Measurements from ENCODE around the gene RO60. TPM values are rescaled to one million over a fixed set of nuclear protein-coding genes. Genes with fewer than 3 reads are reported as not detected.

The RO60 gene
- total and polyA plus RNA-seq, 7 donors: 8.7 to 128 (median 94.6) TPM

DNA sequence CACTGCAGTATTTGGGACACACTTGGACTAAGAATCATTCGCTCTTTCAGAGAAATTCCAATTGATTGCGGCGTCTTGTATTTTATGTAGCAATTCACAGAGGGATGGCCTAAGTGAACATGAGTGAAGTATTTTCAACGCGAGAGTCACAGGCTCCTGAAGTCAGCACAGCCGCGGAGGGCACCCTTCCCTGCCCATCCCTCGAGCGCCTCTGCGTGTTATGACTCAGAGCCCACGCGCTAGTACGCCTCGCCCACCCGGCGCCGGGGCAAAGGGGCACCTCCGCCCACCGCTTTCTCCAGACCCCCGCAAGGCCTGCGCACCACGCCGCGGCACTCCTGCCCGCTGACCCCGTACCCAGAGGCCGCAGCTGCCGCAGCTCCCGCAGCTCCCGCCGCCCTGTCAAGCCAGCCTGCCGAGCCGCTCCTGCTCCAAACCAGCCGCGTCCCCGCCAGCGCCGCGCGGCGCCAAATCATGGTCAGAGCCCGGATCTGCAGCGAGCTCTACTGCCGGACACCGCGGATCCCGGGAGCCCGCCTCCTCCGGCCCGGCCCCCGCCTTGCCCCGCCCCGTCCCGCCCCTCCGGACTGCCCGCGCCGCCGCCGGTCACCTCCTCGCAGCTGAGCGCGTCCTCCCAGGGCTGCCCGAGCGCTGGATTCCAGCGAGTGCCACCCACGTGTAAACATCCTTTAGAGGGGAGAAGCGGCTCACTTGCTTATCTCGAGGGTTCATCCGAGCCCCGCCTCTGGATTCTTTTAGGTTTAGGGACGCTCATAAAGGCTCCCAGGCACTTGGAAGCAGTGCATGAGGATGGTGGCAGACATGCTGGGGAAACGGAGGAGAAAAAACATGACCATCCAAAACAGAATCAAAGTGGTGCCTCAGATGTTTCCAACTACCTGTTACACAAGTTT lies 45.8 kb downstream of the RO60 start, which contains the start of gene GLRX2:
GLRX2 (minus strand) TSS at position 508 of the 914 bp plus-strand sequence; CDS start at position 476, 32 bp downstream.
- no peaks in the 10 kb centered on the region for H3K27me3 ChIP-seq
- H3K9me3 ChIP-seq: no peaks in the 10 kb centered on the region
- peaks cover 0 to 25% (median 15%) of the 10 kb centered on the region in 4 donors for H3K4me1 ChIP-seq
- intact Hi-C loops (cut with DNase I): loop anchor here (1.0 to 5.0 kb wide), 3 partner anchors 16 to 298 kb away; partner anchors contain the start of gene RGS2
- DNase-seq: peak; percentile 93
- peak within 1 kb of the TSS; percentile 74 to 96 (median 84) for H3K4me3 ChIP-seq
- peak; percentile 53 to 63 for TF ChIP-seq POLR2A (IDR thresholded peaks at IDR 0.05)
- TF ChIP-seq, protein P1, sequence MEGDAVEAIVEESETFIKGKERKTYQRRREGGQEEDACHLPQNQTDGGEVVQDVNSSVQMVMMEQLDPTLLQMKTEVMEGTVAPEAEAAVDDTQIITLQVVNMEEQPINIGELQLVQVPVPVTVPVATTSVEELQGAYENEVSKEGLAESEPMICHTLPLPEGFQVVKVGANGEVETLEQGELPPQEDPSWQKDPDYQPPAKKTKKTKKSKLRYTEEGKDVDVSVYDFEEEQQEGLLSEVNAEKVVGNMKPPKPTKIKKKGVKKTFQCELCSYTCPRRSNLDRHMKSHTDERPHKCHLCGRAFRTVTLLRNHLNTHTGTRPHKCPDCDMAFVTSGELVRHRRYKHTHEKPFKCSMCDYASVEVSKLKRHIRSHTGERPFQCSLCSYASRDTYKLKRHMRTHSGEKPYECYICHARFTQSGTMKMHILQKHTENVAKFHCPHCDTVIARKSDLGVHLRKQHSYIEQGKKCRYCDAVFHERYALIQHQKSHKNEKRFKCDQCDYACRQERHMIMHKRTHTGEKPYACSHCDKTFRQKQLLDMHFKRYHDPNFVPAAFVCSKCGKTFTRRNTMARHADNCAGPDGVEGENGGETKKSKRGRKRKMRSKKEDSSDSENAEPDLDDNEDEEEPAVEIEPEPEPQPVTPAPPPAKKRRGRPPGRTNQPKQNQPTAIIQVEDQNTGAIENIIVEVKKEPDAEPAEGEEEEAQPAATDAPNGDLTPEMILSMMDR (IDR thresholded peaks at IDR 0.05): peak in 1 of 4 experiments; percentile 5
- TF ChIP-seq POLR2AphosphoS5 (IDR thresholded peaks at IDR 0.05): peak; percentile 70 to 91 (median 86)
- TF ChIP-seq EP300 (IDR thresholded peaks at IDR 0.05): no peak
- peak within 1 kb of the TSS; percentile 95 to 97 (median 96) for H3K27ac ChIP-seq
- WGBS, 2 donors: 0% methylated on average over 73 of the region's 73 CpGs
- H3K36me3 ChIP-seq: peaks cover 0 to 7% (median 2%) of the 10 kb centered on the region in 4 donors

DNA sequence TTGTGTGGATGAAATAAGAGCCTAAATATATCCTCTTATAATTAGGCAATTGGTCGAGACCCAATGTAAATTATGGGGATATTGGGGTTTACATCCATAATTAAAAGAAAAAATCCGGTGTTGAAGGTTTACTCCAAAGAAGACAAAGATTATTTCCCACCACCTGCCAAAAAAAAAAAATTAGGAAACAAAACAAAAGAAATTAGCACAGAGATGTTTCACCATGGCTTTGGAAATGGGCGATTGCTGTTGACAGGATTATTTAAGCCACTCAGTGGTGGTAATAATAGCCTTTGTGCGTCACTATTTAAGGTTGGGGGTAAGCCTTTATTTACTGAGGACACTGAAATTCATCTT lies 46.4 kb downstream of the RO60 start:
- Histone ChIP-seq H3K27ac (peak overlapping the region; percentile 95 to 97 (median 96)), H3K27me3 (no peaks in the 10 kb centered on the region), H3K4me1 (peaks cover 0 to 25% (median 15%) of the 10 kb centered on the region in 4 donors), H3K36me3 (peaks cover 0 to under 1% (median 0%) of the 10 kb centered on the region in 4 donors), H3K9me3 (no peaks in the 10 kb centered on the region), H3K4me3 (peak overlapping the region; percentile 74 to 96 (median 84))
- TF ChIP-seq POLR2A (IDR thresholded peaks at IDR 0.05): no peak
- TF ChIP-seq, protein P1 (IDR thresholded peaks at IDR 0.05): no peak
- 33 to 52% methylated on average over 4 of the region's 4 CpGs for WGBS, 2 donors
- intact Hi-C loops (cut with DNase I): loop anchor here (1.0 to 5.0 kb wide), 3 partner anchors 16 to 298 kb away; partner anchors contain the start of gene RGS2
- no peak for DNase-seq

DNA sequence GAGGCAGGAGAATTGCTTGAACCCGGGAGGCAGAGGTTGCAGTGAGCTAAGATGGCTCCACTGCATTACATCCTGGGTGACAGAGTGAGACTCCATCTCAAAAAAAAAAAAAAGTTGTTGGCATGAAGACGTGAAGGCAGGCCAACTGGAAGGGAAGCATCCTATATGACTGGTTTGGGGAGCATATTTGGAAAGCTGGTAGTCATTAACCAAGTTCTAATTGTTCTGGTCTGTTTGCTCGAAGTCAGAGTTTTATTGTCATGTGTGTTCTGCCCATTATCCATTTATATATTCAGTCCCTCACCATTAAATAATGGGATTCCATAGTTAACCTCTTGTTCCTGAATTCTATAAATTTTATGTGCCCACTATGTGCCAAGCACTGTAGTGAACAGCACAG lies 49.1 kb downstream of the RO60 start:
- intact Hi-C loops (cut with DNase I): loop anchor here (5.0 kb wide), 2 partner anchors 46 to 301 kb away; partner anchors contain the start of gene RGS2
- Histone ChIP-seq H3K9me3 (no peaks in the 10 kb centered on the region), H3K4me1 (peaks cover 0 to 24% (median 11%) of the 10 kb centered on the region in 4 donors), H3K36me3 (no peaks in the 10 kb centered on the region), H3K27ac (no peak overlapping the region), H3K4me3 (no peak overlapping the region), H3K27me3 (no peaks in the 10 kb centered on the region)
- WGBS, 2 donors: 58 to 76% methylated on average over 3 of the region's 3 CpGs
- TF ChIP-seq POLR2A (IDR thresholded peaks at IDR 0.05) (no peak), EP300 (IDR thresholded peaks at IDR 0.05) (no peak), POLR2AphosphoS5 (IDR thresholded peaks at IDR 0.05) (no peak)
- TF ChIP-seq, protein P1 (IDR thresholded peaks at IDR 0.05): no peak
- no peak for DNase-seq

Small RNAs within 50 kb of the gene (small RNA-seq; reads per million reads assigned to genes)
- 0 reads per million in 3 donors for gene SCARNA18B

Other genes with a start within 250 kb of the RO60 start
- 10 to 100 TPM; 24.6 to 47.6 (median 36.8) TPM for gene UCHL5, start 252 bp upstream of the RO60 start, total RNA-seq
- gene UCHL5, start 252 bp upstream of the RO60 start, polyA plus RNA-seq: 10 to 100 TPM; 19.9 to 22.2 (median 21.0) TPM
- gene GLRX2, start 45.8 kb downstream of the RO60 start, total RNA-seq: 1 to 10 TPM; 4.2 to 9.2 (median 7.1) TPM
- 10 to 100 TPM; 13.8 to 23.4 (median 17.6) TPM for gene GLRX2, start 45.8 kb downstream of the RO60 start, polyA plus RNA-seq
- gene CDC73, start 62.4 kb downstream of the RO60 start, total RNA-seq: 10 to 100 TPM; 45.7 to 72.4 (median 52.2) TPM
- gene CDC73, start 62.4 kb downstream of the RO60 start, polyA plus RNA-seq: 10 to 100 TPM; 13.2 to 17.8 (median 14.8) TPM
- 10 to 100 TPM in 1 of 4 donors, 1 to 10 TPM in 2, under 1 TPM in 1; 0.83 to 11.1 (median 3.3) TPM for gene B3GALT2, start 127.0 kb downstream of the RO60 start, total RNA-seq
- under 1 TPM; under 0.01 to 0.47 (median 0.46) TPM for gene B3GALT2, start 127.0 kb downstream of the RO60 start, polyA plus RNA-seq